Measurements from ENCODE around the gene CTXND1.
A peak's percentile ranks its signal among the peaks of the same experiment; 100 is the strongest.

CTXND1 gene

DNA sequence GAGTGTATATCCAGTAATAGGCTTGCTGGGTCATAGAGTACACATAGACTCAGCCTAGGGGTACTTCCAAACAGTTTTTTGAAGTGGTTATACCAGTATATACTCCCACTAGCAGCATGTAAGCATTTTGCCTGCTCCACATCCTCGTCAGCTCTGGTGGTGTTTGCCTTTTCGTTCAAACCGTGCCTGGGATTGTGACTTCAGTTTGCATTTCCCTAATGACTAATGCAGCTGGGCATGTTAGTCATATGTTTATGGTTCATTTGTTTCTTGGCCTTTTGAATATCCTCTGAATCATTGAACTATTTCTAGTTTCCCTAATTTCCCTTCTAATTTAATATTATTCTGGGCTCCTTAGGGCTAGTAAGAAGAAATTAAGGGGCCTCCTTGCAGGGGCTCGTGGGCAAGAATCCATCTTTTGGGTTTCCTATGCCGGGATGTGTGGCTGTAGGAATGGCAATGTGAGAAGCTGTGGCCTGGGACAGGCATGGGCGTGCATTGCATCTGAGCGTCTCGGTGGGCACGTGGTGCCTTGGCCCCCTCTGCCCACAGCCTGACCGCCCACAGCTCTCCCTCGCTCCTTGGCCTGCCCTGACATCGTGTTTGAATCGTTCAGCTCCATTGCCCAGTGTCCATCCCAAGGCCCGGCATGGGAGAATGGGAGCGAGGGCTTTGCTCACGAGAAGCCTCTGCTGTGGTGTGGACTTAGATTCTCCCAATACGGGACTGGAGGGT lies 72.8 kb downstream of the CTXND1 start:
- DNase-seq, result no peak

DNA sequence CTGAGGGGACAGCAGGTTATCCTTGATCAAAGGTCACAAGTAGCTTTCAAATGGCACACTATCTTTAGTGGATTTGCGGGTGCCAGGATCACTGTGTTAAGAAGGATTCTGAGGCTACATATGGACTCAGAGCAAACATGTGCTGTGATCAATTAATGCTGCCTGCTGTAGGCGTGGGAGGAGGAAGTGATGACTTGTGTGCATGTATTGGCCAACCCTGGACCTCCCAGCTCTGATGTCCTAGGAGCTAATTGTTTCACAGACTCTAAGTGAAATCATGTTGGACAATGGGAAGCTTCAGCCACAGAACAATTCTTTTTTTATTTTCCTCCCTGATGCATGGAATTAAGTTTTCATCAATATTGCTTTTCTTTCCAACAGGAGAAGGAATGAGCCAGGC lies 74.9 kb downstream of the CTXND1 start:
- DNase-seq, result no peak

DNA sequence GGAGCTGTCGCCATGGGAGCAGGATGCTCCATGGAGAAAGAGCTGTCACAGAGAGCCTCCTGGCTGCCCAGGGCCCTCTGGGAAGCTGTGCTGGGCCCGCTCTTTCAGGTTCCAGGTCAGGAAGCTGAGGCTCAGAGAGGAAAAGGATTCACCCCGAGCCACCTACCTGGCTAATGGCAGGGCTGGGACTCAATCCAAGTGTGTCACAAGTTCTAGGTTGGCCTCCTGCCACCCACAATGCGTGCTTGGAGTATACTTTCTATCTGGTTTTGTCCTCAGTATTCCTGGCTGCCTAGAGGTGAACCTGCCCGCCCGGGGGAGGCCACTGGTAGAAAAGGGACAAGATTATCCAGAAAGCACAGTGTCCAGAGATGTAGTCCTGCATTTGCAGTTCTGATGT lies 75.6 kb downstream of the CTXND1 start:
- no peak for DNase-seq

DNA sequence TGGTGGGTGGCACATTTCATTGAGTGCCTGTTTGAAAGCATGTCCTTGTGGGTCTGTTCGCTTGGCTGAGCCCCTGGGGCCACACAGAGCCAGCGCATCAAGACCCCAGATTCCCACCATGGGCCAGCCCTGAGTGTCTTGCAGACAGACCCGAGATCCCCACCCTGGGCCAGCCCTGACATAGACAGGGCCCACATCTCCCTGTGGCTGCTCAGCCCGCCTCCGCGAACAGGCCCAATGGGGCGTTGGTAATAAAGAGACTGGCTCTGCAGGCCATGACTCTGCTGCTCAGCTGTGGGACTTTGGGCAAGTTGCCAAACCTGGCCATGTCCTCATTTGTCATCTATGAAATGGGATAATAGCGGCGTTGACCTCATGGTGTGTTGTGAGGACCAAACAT lies 76.6 kb downstream of the CTXND1 start:
- no peak for DNase-seq

DNA sequence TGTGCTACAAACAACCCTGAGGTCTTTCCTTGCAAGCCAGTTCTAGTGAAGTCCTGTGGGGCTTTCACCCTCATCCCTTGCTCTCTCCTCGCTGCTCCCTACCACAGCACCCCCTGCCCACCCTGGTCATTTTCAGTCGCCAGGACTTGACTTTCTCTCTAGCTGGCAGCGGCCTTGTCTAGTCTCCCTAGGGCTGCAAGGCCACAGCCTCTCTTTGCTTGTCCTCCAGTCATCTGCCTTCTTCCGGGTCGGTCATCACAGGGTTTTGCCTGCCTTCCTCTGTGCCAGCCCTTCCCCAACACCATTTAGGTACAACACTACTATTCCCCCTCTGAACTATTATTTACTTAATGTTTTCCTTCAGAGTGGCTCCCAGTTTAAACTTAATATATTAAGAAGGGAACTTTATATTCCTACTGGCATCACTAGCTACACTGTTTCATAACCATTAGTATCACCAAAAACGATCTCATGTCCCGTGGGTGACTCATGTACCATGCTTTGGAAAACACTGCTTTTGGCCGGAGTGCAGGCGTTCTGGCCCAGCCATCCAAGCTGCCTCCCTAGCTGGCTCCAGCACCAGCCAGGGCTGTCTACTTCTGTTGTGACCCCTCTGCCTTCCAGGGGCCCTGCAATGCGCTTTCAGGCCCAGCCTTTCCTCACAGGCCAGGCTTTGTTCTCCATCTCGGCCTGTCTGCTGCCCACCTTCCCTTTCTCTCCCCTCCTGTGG lies 77.8 kb downstream of the CTXND1 start:
- no peak for DNase-seq

DNA sequence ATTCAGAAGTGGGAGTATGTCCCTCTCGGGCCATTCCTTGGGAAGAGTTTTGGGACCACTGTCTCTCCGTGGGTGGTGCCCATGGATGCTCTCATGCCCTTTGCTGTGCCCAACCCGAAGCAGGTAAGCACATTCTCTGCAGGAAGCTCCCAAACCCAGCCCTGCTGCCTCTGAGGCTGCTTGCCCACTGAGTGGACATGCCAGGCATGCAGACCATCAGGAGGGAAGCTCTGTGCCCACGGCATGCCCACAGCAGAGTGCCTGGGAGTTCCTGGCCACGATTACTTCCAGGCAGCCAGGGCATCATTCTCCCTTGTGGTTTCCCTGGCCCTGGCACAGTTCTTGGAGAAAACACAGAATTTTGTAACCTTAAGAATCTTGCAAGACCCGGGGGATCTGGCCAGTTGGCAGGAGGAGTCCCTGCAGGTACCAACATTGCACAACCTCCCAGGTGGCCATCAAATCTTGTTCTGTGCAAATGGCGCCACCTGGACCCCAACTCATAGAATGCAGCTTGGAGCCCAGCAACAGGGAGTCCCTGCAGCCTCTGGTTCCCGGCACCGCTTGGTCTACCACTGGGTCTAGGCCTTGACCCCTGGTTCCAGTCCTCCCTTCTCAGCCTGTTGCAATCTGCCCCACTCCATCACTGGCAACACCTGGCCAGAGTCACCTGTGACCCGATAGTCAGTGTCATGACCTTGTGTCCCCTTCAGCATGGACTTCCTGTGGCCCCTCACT lies 78.8 kb downstream of the CTXND1 start:
- peak; percentile 72 for DNase-seq

DNA sequence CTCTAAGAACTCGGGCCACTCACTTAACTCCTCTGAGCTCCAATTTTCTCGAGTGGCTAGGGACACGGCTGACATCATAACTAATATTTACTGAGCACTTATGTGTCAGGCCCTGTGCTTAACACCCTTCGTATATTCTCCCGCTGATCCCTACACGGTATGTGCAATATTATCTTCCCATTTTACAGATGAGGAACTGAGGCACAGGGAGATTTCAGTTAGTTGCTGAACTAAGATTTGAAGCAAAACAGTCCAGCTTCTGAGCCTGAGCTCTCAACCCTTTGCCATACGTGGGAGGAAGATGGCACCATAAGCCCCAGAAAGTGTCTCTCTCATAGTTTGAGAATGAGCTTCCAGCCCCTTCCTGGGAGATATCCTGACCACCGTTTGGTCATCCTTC lies 79.6 kb downstream of the CTXND1 start:
- no peak for DNase-seq

DNA sequence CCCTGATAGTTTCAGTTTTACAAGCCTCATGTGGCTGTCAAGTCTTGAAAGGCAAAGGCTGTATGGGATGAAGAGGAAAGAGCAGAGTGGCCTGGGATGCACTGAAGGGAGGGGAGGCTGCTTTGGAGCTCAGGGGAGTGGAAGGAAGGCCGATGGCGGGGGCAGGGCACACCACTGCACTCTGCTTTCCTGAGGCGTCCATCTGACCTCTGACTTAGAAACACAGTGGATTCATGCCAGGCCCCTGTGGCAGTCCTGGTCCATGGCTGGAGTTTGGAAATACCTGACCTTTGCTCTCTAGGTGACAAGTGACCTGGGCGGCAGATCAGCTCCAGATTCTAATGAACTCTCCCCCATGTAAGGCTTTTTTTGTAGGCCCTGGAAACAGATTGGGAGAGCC lies 80.2 kb downstream of the CTXND1 start:
- no peak for DNase-seq

DNA sequence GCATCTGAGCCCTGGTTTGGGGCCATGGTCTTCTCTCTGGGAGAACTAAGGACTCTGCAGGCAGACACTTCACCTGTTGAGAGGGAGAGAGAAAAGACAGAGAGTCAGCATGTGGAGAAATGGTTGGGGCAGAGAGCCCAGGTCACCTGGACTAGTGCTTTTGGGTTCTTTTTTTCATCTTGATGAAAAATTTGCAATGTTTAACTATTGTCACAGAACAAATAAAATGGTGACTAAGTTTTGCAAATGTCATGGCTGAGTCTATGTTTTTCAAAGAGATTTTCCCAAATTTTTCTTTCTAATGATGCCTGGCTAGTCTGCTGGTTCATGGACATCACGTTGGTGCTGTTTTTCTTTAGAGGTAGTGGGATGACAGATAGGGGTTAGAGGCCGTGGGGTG lies 81.4 kb downstream of the CTXND1 start:
- DNase-seq, result no peak

DNA sequence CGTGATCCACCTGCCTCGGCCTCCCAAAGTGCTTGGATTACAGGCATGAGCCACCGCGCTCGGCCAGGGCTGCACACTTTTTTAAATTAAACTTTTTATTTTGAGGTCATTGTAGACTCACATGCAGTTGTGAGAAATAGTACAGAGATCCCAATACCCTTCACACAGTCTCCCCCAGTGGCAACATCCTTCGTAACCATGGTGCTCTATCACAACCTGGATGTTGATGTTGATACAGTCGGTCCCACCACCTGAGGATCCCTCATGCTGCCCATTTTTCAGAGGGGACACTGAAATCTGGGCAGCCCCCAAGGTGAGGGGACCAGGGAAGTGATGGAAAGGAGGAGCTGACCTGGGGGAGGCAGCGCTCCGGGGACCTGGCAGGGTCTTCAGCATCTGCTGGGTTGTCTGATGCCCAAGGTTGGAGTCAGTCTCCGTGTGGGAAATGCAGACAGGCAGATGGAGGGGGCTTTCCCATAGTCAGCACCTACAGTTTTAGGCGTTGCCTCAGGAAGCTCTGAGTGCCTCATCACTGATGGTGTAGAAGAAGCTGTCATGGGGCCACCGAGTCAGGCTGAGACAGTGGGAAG lies 82.2 kb downstream of the CTXND1 start:
- DNase-seq, result no peak

DNA sequence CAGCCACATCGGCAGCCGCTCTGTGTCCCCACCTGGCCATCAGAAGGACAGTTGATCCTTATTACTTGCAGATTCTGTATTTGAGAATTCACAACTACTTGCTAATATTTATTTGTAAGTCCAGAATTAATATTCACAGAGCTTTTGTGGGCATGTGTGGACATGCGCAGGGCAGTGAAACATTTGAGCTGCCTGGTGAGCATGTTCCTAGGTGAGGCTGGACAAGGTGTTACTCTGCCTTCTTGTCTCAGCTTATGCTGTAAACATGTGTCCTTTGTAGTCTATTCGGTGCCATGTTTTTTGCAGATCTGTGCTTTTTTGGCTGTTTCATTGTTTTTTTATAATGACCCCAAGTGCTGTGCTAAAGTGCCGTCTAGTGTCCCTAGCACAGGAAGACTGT lies 83.6 kb downstream of the CTXND1 start:
- DNase-seq, result no peak

DNA sequence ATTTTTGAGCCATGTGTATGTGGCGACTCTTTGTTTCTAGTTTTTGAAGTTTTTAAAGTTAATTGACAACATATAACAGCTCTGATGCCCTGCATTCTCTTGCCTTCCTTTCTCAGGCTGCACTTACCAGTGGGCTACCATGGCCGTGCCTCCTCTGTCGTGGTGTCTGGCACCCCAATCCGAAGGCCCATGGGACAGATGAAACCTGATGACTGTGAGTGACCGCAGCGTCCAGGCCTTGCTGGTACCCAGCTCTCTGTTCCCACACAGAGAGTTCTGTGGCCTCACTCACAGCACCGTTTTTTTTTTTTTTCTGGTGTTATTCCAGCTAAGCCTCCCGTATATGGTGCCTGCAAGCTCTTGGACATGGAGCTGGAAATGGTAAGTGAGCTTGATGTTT lies 84.1 kb downstream of the CTXND1 start:
- DNase-seq, result no peak

DNA sequence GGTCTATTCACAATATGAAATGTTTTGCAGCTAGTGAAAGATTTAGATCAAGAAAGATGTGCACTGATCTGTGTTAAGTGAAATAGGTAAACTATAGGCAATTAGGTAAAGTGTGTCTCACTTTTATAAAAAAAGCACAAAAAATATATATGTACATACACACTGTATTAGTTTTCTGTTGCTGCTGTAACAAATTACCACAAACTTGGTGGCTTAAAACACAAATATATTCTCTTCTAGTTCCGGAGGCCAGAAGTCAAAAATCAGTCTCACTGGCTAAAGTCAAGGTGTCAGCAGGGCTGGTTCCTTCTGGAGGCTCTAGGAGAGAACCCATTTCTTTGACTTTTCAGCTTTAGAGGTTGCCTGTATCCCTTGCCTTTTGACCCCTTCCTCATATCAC lies 88.1 kb downstream of the CTXND1 start:
- DNase-seq, result no peak

DNA sequence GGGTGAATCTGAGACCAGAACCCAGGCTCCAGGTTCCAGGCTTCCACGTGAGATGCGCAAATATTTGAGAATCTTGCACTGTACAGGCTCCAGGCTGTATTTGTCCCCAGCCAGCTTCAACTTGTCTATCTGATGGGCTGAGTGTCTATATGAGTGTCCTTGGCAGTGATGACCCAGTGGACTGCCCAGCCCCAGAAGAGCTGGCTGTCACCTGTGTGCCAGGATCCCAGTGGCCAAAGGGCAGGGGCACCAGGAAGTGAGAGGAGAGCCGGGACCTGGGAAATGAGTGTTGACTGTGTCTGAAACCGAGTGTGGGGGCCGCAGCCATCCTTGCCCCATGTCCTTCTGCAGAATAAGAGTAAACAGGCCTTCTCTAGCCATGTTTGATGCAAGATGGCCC lies 88.8 kb downstream of the CTXND1 start:
- no peak for DNase-seq

DNA sequence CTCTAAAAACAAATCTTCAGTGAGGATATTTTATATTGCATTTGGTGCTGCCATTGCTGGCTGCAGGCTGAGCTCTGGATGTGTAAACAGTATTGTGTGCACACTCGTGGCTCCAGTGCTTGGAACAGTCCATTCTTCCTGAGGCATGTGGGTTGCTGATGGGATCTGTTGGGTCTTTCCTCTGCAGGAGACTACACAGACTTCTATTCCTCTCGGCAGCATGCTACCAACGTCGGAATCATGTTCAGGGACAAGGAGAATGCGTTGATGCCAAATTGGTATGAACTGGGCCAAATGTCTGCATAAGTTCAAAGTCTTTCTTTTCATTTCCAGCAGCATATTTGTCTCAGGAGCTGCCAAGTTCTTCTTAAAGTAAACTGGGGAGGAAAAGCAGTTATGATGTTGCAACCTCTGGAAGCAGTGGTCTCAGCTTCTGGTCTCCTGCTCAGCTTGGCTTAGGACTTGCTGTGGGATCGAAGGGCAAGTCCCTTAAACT lies 89.9 kb downstream of the CTXND1 start:
- DNase-seq, result no peak

DNA sequence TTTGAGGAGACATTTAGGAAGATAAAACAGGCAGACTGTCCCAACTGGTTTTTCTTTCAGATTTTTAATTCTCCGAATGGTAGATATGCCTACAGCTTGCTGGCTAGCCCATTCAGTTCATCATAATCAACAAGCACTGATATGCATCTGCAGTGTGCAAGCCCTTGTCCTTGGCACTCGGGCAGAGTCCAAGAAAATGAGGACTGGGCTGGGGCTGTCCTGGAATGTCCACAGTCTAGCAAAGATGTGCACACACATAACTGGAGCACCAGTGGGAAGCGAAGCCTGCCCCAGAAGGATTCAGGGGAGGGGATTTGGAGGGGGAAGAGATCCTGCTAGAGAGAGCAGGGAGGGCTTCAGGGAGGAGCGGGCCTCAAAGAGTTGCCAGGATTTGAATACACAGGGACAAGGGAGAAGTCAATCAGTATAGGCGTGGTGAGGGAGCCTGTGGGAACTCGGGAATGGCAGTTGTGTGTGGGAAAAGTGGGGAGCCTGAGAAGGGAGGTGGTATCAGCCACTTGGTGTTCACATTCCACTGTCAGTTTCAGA lies 90.5 kb downstream of the CTXND1 start:
- DNase-seq, result no peak

DNA sequence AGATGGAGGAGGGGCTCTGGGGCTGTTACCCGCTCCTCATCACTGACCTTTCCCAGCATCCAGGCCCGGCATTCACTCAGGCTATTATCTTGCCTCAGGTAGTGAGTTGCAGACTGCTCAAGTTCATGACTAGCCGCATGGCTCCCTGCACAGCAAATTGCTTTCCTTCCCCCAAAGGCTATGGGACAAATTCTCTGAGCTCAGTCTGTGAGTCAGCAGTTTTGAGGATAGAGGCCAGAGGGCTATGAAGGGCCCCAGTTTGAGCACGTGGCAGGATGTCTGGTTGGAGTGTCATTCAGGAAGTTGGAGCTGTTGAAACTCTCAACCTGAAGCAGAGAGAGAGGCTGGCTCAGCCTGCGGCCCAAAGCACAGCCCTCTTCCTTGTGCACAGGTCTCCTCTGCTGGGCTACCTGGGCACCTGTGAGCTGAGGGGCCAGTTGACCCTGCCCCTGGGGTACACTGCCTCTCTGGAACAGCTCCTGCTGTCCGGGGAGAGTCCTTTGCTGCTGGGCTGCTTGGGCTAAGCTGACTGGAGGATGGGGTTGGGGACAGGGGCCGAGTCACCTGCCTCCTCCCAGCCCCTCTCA lies 91.3 kb downstream of the CTXND1 start:
- DNase-seq, result no peak

DNA sequence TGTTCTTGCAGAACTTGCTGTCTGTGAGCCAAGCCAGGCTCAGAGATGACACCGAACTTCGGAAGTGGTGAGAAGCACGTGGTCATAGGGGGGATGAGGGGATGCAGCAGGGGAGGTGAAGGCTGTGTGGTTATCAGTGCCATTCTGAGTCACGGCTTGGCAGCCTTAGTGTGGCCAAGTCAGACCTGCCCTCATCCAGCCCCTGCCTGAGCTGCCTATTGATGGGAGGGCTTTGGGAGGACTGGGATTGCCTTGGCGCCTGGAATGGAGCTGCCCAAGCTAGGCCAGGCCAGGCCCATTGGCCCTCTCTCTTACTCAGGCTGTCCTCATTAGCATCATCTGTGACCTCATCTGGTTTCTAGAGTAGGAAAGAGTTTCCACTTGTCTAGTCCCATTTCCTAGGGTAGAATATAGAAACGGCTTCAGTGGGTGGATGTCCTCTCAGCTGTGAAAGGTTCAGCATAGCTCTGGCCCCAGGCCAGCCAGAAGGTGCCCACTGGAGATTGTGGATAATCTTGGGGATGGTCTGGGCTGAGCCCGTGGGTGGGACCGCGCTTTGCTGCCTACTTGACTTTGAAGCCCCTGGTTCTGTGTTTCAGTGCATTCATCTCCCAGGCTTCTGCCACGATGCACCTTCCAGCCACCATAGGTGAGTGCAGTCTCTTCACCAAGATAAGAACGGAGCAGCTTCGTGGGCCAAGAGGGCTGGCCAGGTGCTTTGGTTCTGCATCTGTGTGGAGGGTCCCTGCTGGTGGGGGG lies 92.0 kb downstream of the CTXND1 start:
- DNase-seq, result no peak

DNA sequence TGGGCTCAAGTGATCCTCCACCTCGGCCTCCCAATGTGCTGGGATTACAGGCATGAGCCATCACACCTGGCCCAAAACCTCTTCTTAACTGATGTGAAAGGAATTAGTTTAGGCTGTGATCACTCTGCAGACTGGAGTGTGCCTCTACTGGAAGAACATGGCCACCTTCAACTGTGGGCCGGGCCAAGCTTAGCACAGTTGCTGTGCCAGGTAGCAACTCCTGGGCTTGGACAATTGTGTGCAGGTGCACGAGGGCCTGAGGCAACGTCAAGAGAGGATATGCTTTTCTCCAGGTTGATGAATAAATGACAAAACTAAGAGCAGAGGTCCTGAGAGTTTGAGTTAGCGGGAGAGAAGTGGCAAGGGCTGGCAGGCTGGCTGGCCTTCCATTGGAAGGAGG lies 92.7 kb downstream of the CTXND1 start:
- DNase-seq, result no peak

DNA sequence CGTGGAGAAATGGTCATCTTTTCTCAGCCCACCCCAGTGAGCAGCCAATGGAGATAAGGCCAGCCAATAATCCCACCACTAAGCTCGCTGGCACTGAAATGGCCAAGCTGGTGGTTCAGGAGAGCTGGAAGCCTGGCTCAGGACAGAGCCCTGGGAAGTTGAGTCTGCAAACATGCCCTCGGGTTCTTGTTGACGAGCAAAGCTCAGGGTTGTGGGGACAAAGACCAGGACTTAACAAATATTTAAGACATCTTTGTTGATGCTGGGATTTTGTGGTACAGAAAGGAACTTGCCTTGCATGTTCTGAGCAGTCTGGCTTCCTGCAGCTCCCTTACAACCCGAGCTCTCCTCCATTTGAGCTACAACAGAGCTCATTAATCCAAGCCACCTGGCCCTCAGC lies 94.8 kb downstream of the CTXND1 start:
- no peak for DNase-seq

DNA sequence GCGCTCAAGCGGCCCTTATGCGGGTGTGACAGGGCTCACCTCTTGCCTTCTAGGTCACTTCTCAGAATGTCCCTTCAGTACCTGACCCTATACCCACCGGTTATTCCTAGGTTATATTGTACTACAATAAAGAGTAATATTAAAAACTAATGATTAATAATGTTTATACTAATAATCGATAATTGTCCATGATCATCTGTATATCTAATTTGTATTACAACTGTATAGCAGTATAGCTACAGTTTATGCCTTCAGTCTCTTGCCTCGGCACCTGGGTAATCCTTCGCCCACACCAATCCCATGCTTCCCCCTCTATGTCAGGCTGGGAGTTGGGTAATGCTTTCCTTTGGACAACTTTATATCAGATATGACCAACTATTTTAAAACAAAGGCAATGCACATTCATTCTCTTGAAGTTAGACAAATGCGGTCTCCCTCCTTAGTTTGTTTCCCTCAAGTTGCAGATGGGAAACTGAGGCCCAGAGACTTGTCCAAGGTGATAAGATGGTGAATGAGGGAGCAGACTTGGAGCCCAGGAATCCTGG lies 95.8 kb downstream of the CTXND1 start:
- no peak for DNase-seq
